OCI-LY3 (cell line): ENCODE data around the gene TPRN.
A peak's percentile ranks its signal among the peaks of the same experiment; 100 is the strongest.

Experiments used
- H2AFZ ChIP-seq: fragments of 200-600, 300-600 bp; shearing (Covaris generic); 2 replicates; pipeline ENCODE4 v1.6.0; 2014; ENCODE audit warnings: antibody characterized with exemption, low read depth, low read length
- H3K27ac ChIP-seq: fragments of 200-600, 300-600 bp; sonication (generic); 2 replicates; pipeline ENCODE4 v1.5.1; 2014; ENCODE audit warnings: mild to moderate bottlenecking, low read length, moderate library complexity, mixed read lengths
- H3K27me3 ChIP-seq: fragments of 200-600, 300-600 bp; sonication (generic); 2 replicates; pipeline ENCODE4 v1.6.1; 2014; ENCODE audit warnings: low read depth, low read length, mixed read lengths
- H3K36me3 ChIP-seq: fragments of 200-600, 300-600 bp; sonication (generic); replicated peaks from 2 replicates; pipeline ENCODE3; 2014; ENCODE audit warnings: low read depth, low read length, mixed read lengths
- H3K4me1 ChIP-seq: fragments of 300-600, 200-600 bp; sonication (generic); 2 replicates; pipeline ENCODE4 v1.6.1; 2014; ENCODE audit warnings: low read length, mixed read lengths
- H3K4me2 ChIP-seq: fragments of 200-600, 300-600 bp; sonication (generic); 2 replicates; pipeline ENCODE4 v1.6.1; 2014; ENCODE audit warnings: low read length, mixed read lengths
- H3K4me3 ChIP-seq: fragments of 300-600, 200-600 bp; sonication (generic); 2 replicates; pipeline ENCODE4 v1.5.1; 2014; ENCODE audit warnings: antibody characterized with exemption, mild to moderate bottlenecking, low read length, moderate library complexity
- H3K79me2 ChIP-seq: fragments of 300-600, 200-600 bp; shearing (Covaris generic); 2 replicates; pipeline ENCODE4 v1.6.1; 2014; ENCODE audit warnings: mild to moderate bottlenecking, low read length, mixed read lengths
- H3K9ac ChIP-seq: fragments of 300-600, 200-600 bp; shearing (Covaris generic); 2 replicates; pipeline ENCODE4 v1.6.0; 2014; ENCODE audit warnings: mild to moderate bottlenecking, low read length, moderate library complexity
- H3K9me3 ChIP-seq: fragments of 200-600, 300-600 bp; shearing (Covaris generic); 2 replicates; pipeline ENCODE4 v1.6.1; 2014; ENCODE audit warnings: low read length, mixed read lengths; ENCODE audit not compliant: insufficient read depth
- H4K20me1 ChIP-seq: fragments of 200-600, 300-600 bp; sonication (generic); 2 replicates; pipeline ENCODE4 v1.6.1; 2016; ENCODE audit warnings: low read length, mixed read lengths; ENCODE audit not compliant: insufficient read depth
- EZH2phosphoT487 ChIP-seq: fragments of 200-600 bp; shearing (Covaris generic); IDR thresholded peaks from 2 replicates; pipeline ENCODE4 v1.6.1; 2018; ENCODE audit warnings: antibody characterized with exemption, mixed run types, low read depth
- TF ChIP-seq, protein P1 (sequence below): fragments of 200-600, 300-600 bp; sonication (generic); IDR thresholded peaks from 2 replicates; pipeline ENCODE4 v1.5.1; 2014; ENCODE audit warnings: antibody characterized with exemption, low read length, low read depth

Gene TPRN

DNA sequence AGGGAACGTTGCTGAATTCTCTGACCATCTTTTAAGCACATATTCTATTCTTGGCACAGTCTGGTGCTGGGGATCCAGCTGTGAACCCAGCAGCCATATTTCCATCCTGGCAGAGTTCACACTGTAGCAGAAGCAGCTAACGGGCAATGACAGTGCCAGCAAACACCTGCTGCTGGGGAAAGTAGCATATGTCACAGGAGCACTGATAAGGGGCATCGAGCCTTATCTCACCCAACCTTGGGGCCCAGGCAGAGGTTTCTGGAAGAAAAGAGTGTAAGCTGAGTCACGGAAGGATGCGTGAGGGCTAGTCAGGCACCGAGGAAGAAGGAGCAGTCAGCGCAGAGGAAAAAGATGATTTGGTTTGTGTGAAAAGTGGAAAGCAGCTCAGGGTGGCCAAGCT lies 6.1 kb upstream of the TPRN start:
- TF ChIP-seq, protein P1, sequence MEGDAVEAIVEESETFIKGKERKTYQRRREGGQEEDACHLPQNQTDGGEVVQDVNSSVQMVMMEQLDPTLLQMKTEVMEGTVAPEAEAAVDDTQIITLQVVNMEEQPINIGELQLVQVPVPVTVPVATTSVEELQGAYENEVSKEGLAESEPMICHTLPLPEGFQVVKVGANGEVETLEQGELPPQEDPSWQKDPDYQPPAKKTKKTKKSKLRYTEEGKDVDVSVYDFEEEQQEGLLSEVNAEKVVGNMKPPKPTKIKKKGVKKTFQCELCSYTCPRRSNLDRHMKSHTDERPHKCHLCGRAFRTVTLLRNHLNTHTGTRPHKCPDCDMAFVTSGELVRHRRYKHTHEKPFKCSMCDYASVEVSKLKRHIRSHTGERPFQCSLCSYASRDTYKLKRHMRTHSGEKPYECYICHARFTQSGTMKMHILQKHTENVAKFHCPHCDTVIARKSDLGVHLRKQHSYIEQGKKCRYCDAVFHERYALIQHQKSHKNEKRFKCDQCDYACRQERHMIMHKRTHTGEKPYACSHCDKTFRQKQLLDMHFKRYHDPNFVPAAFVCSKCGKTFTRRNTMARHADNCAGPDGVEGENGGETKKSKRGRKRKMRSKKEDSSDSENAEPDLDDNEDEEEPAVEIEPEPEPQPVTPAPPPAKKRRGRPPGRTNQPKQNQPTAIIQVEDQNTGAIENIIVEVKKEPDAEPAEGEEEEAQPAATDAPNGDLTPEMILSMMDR, result no peak
- no peak for TF ChIP-seq EZH2phosphoT487
- Histone ChIP-seq H3K27ac (no peak overlapping the region), H3K4me1 (peaks cover 24% of the 10 kb centered on the region), H3K36me3 (peaks cover 5% of the 10 kb centered on the region), H3K9ac (peak overlapping the region; percentile 83), H3K27me3 (no peaks in the 10 kb centered on the region), H3K4me2 (peak overlapping the region; percentile 93), H4K20me1 (no peaks in the 10 kb centered on the region; the same call in 1 of the 2 replicates), H3K9me3 (no peaks in the 10 kb centered on the region), H2AFZ (no peak overlapping the region), H3K79me2 (peaks cover 54% of the 10 kb centered on the region), H3K4me3 (peak overlapping the region; percentile 93)

DNA sequence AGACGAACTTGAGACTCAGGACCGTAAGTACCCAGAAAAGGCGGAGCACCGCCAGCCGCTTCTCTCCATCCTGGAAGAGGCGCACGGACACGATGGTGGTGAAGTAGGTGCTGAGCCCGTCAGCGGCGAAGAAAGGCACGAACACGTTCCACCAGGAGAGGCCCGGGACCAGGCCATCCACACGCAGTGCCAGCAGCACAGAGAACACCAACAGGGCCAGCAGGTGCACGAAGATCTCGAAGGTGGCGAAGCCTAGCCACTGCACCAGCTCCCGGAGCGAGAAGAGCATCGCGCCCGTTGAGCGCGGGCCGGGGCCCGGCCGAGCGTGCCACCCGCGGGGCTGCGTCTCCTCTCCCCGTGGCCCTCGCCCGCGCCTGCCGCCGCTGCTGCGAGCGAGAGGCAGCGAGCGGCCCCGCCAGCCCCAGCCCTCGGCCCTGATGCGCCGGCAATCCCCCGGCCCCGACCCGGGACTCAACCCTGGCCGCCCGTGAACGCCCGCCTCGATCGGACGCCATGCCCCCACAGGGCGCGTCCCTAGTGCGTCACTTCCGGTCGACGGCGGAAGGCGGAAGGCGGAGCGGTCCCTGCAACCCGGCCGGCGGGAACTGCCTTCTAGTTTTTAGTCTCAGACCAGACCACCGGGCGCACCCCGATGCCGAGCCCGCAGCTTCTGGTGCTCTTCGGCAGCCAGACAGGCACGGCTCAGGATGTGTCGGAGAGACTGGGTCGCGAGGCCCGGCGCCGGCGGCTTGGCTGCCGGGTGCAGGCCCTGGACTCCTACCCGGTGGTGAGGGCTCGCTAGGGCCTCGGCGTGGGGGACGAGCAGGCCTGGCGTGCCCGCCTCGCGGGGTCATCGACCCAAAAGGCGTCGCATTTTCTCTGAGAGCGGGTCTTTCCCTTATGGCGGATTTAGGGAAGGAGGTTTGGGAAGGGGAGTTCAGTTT lies 4.9 kb upstream of the TPRN start, which contains the start of the genes NDOR1 and TMEM203:
NDOR1 (plus strand) TSS at position 575 of the 944 bp plus-strand sequence; CDS start at position 653, 78 bp downstream.
TMEM203 (minus strand) TSS at position 523 of the 944 bp plus-strand sequence; CDS start at position 289, 234 bp downstream.
- H3K9me3 ChIP-seq, result no peaks in the 10 kb centered on the region
- H4K20me1 ChIP-seq, result no peaks in the 10 kb centered on the region; the same call in 1 of the 2 replicates
- H3K4me3 ChIP-seq, result peak within 1 kb of the TSS; percentile 93
- no peak within 1 kb of the TSS for H2AFZ ChIP-seq
- H3K4me2 ChIP-seq, result peak within 1 kb of the TSS; percentile 95
- peaks cover 60% of the 10 kb centered on the region for H3K79me2 ChIP-seq
- peak within 1 kb of the TSS; percentile 83 for H3K9ac ChIP-seq
- H3K36me3 ChIP-seq, result peaks cover 5% of the 10 kb centered on the region
- peak within 1 kb of the TSS; percentile 50 for H3K27ac ChIP-seq
- TF ChIP-seq EZH2phosphoT487, result no peak
- TF ChIP-seq, protein P1, result no peak
- no peaks in the 10 kb centered on the region for H3K27me3 ChIP-seq
- peaks cover 29% of the 10 kb centered on the region for H3K4me1 ChIP-seq

DNA sequence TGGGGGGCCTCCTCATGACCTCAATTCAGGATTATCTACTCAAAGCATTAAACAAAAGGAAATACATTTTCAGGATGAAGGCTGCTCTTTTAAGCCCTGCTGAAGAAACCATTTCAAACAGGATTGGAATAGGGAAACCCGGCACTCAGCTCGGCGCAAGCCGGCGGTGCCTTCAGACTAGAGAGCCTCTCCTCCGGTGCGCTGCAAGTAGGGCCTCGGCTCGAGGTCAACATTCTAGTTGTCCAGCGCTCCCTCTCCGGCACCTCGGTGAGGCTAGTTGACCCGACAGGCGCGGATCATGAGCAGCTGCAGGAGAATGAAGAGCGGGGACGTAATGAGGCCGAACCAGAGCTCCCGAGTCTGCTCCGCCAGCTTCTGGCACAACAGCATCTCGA lies 4.2 kb upstream of the TPRN start:
- 0 out of 2 replicates have a peak overlapping the region, but pooled peaks have one; percentile 30 for H3K27ac ChIP-seq

More for the DNA sequence above, 4.2 kb upstream of the TPRN start:
- no peak for TF ChIP-seq EZH2phosphoT487
- TF ChIP-seq, protein P1, result no peak
- Histone ChIP-seq H2AFZ (no peak overlapping the region), H3K36me3 (no peaks in the 10 kb centered on the region), H4K20me1 (no peaks in the 10 kb centered on the region; the same call in 1 of the 2 replicates), H3K27me3 (no peaks in the 10 kb centered on the region), H3K4me2 (peak overlapping the region; percentile 95), H3K4me3 (peak overlapping the region; percentile 93), H3K4me1 (peaks cover 29% of the 10 kb centered on the region), H3K9me3 (no peaks in the 10 kb centered on the region), H3K79me2 (peaks cover 60% of the 10 kb centered on the region), H3K9ac (peak overlapping the region; percentile 83)
